Subcutaneous adipose tissue (tissue), 4 donors: ENCODE data around the gene MYOCOS. TPM values are rescaled to one million over a fixed set of nuclear protein-coding genes. Genes with fewer than 3 reads are reported as not detected.

Source experiments
- CTCF ChIP-seq: fragments of 450-650 bp; IDR thresholded peaks from one replicate; pipeline ENCODE4 v1.5.1; 2016; ENCODE audit warnings: low read depth, mild to moderate bottlenecking, control low read depth, antibody characterized with exemption, moderate library complexity
- total RNA-seq, 4 donors: library from RNA; depleted of rRNA; stranded (reverse); fragments of >200 nt; gene quantifications; one replicate each; pipeline ENCODE4 v1.1.0, GENCODE V29; 2016

Gene MYOCOS
- total RNA-seq, 4 donors from 2014 or later: not detected

- TF ChIP-seq CTCF: no peak
Measured at GRCh38 chr1:171606402-171606941, 15.6 kb upstream of the MYOCOS start.

GRCh38 chr1:171610385-171610784 lies 11.7 kb upstream of the MYOCOS start:
- no peak for TF ChIP-seq CTCF

GRCh38 chr1:171611306-171611705 lies 10.7 kb upstream of the MYOCOS start:
- TF ChIP-seq CTCF: no peak

- no peak for TF ChIP-seq CTCF
Measured at GRCh38 chr1:171613282-171613681, 8.8 kb upstream of the MYOCOS start.

GRCh38 chr1:171616586-171616985 lies 5.5 kb upstream of the MYOCOS start:
- TF ChIP-seq CTCF: no peak

- TF ChIP-seq CTCF: no peak
Measured at GRCh38 chr1:171623651-171624331, 1.7 kb downstream of the MYOCOS start.

- no peak for TF ChIP-seq CTCF
Measured at GRCh38 chr1:171625225-171625624, 3.2 kb downstream of the MYOCOS start.
